ENCODE results near the gene CAB39. TPM values are rescaled to one million over a fixed set of nuclear protein-coding genes. Genes with fewer than 3 reads are reported as not detected.

CAB39 gene
- total and polyA plus RNA-seq, 11 donors = 28.6 to 99.2 (median 84.2) TPM

DNA sequence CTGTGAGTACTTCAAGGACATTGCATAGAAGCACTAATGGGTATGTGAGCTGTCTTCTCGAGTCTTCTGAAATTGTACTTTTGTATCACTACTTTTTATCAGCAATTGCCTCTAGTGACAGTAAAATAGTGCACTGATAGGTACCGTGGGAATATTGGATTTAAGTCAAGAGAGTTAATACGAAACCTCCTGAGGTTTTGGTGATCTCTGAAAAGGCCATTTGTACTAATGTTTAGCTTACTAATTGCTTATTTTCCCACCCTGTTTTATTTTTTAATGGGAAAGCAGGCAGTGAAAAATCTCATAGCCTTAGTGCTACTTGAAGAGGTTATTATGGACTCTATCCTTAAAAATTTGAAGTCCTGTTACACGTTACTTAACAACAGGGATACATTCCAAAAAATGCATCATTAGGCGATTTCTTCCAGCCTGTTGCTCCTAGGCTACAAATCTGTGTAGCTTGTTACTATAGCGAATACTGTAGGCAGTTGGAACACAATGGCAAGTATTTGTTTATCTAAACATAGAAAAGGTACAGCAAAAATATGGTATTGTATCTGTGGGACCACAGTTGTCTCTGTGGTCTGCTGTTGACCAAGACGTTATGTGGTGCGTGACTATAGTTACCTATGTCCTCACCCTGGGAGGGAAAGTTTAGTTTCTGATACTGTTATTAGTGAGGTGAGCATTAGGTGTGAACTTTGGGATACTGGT, 65.9 kb downstream of the CAB39 start:
- H3K4me1 ChIP-seq = peaks cover 0 to 88% (median 43%) of the 10 kb centered on the region in 12 donors
- H3K27ac ChIP-seq = peak overlapping the region in 2 of 12 donors; percentile 14 to 17
- no peak overlapping the region for H3K4me3 ChIP-seq
- no peaks in the 10 kb centered on the region for H3K9me3 ChIP-seq
- intact Hi-C loops (cut with DNase I) = no loop called here
- peaks cover 0 to 25% (median 0%) of the 10 kb centered on the region in 9 donors for H3K36me3 ChIP-seq
- ATAC-seq (no peak), DNase-seq (no peak)
- TF ChIP-seq POLR2A (IDR thresholded peaks at IDR 0.05) = no peak
- TF ChIP-seq, protein P1, sequence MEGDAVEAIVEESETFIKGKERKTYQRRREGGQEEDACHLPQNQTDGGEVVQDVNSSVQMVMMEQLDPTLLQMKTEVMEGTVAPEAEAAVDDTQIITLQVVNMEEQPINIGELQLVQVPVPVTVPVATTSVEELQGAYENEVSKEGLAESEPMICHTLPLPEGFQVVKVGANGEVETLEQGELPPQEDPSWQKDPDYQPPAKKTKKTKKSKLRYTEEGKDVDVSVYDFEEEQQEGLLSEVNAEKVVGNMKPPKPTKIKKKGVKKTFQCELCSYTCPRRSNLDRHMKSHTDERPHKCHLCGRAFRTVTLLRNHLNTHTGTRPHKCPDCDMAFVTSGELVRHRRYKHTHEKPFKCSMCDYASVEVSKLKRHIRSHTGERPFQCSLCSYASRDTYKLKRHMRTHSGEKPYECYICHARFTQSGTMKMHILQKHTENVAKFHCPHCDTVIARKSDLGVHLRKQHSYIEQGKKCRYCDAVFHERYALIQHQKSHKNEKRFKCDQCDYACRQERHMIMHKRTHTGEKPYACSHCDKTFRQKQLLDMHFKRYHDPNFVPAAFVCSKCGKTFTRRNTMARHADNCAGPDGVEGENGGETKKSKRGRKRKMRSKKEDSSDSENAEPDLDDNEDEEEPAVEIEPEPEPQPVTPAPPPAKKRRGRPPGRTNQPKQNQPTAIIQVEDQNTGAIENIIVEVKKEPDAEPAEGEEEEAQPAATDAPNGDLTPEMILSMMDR (IDR thresholded peaks at IDR 0.05) = no peak
- no peaks in the 10 kb centered on the region for H3K27me3 ChIP-seq
- 73 to 83% (median 80%) methylated on average over 8 of the region's 8 CpGs for WGBS, 4 donors

DNA sequence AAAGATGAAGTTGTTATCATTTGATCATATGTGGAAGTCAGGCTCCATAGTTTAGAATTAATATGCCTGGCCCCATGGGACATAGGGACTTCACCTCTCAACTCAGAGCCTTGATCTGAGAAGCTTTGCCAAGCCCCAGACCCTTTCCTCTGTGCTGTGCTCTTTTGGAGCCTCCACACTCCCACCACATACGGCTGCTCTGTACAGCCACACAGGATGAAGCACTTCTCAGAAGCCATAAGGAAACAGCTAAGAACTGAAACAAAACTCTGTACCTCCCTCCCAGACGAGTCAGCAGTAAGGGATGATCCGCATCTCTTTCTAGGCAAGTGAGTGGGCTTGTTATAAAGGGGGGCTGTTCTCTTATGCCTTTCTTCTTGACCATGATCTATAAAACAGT, 66.5 kb downstream of the CAB39 start:
- no peak for DNase-seq
- peaks cover 0 to 29% (median 0%) of the 10 kb centered on the region in 9 donors for H3K36me3 ChIP-seq
- peak overlapping the region in 3 of 12 donors; percentile 9 to 34 (median 17) for H3K27ac ChIP-seq
- no peak for ATAC-seq
- no peaks in the 10 kb centered on the region for H3K27me3 ChIP-seq
- TF ChIP-seq, protein P1 (IDR thresholded peaks at IDR 0.05) = no peak
- TF ChIP-seq POLR2A (IDR thresholded peaks at IDR 0.05) = no peak
- no peak overlapping the region for H3K4me3 ChIP-seq
- peaks cover 0 to under 1% (median 0%) of the 10 kb centered on the region in 12 donors for H3K9me3 ChIP-seq
- intact Hi-C loops (cut with DNase I) = no loop called here
- H3K4me1 ChIP-seq = peaks cover 0 to 88% (median 41%) of the 10 kb centered on the region in 12 donors
- WGBS, 4 donors = 70 to 81% (median 77%) methylated on average over 3 of the region's 3 CpGs

DNA sequence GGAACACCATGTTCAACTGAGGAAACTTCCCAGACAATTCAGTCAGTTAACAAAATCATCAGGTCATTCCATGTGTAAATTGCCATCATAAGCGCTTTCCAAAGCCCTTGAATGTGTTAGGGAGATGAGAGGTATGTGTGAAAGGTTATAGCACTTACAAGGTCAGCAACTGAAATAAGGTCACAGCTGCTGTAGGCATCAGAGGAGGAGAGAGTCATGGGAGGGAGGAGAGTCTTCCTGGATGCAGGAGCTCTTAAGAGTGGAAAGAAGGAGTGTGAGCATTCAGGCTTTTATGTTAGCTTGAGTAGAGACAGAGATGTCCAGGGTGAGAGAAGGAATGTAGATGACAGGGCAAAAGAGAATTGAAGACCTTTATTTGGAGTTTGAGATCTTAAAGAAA, 67.0 kb downstream of the CAB39 start:
- no peak overlapping the region for H3K4me3 ChIP-seq
- intact Hi-C loops (cut with DNase I) = loop anchor here in 1 of 10 donors (5.0 kb wide), 1 partner anchor 62 kb away; no protein-coding TSS in a partner anchor
- peaks cover 0 to 29% (median 0%) of the 10 kb centered on the region in 9 donors for H3K36me3 ChIP-seq
- no peaks in the 10 kb centered on the region for H3K27me3 ChIP-seq
- H3K27ac ChIP-seq = peak overlapping the region in 5 of 12 donors; percentile 9 to 34 (median 28)
- DNase-seq = no peak
- H3K9me3 ChIP-seq = peaks cover 0 to 5% (median 0%) of the 10 kb centered on the region in 12 donors
- no peak for TF ChIP-seq POLR2A (IDR thresholded peaks at IDR 0.05)
- TF ChIP-seq, protein P1 (IDR thresholded peaks at IDR 0.05) = no peak
- peaks cover 0 to 88% (median 37%) of the 10 kb centered on the region in 12 donors for H3K4me1 ChIP-seq
- WGBS, 4 donors = 54 to 80% (median 79%) methylated on average over 1 of the region's 1 CpG
- no peak for ATAC-seq

DNA sequence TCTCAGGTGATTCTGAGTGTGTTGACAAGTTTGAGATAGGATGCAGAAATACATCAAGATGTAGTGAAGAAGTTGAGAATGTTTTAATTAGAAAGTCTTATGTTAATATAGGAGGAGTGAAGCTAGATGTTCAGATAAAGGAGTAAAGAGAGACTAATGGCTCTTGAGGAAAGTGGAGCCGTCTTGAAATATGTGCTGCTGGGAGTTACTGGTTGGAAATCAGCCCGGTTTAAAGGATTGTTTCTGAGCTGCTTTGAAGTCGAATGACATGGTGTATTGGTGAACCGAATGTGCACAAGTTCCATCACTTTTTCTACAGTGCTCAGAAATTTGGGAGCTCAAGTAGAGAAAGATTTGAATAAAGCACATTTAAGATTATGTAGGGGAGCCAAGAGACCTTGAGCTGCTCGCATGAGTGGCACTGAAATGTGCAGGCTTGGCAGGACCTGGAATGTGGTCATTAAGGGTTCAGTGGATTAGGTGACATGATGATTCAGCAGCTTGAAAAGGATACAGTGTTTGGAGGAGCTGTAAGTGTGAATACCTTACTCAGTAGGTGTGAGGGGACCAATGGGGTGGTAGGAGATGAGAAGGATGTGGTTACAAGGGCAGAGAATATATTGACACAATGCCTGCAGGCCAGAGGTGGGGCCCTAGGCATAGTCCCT, 68.6 kb downstream of the CAB39 start:
- Histone ChIP-seq H3K4me1 (peaks cover 0 to 85% (median 28%) of the 10 kb centered on the region in 12 donors), H3K4me3 (no peak overlapping the region), H3K27me3 (no peaks in the 10 kb centered on the region), H3K9me3 (peaks cover 0 to 10% (median 0%) of the 10 kb centered on the region in 12 donors), H3K36me3 (peaks cover 0 to 29% (median 0%) of the 10 kb centered on the region in 9 donors), H3K27ac (peak overlapping the region in 7 of 12 donors; percentile 2 to 59 (median 42))
- ATAC-seq = peak; percentile 8 to 56 (median 44)
- no peak for DNase-seq
- WGBS, 4 donors = 59 to 65% (median 64%) methylated on average over 5 of the region's 5 CpGs
- TF ChIP-seq POLR2A (IDR thresholded peaks at IDR 0.05) = no peak
- TF ChIP-seq, protein P1 (IDR thresholded peaks at IDR 0.05) = no peak
- intact Hi-C loops (cut with DNase I) = loop anchor here in 1 of 10 donors (5.0 kb wide), 1 partner anchor 64 kb away; no protein-coding TSS in a partner anchor
